Liver (tissue), 9 donors: ENCODE data around the gene ABCA13. TPM values are rescaled to one million over a fixed set of nuclear protein-coding genes. Genes with fewer than 3 reads are reported as not detected.

ENCODE experiments used
- DNase-seq: peaks from one replicate; pipeline ENCODE4 v3.0.0-alpha.2; 2017; ENCODE audit warnings: low spot score
- H3K27ac ChIP-seq, 2 donors: one replicate each; pipeline ENCODE4 v1.7.0; 2013; ENCODE audit warnings: inconsistent platforms in 2 of 2, low read length in 2 of 2, control low read depth in 1 of 2, low read depth in 1 of 2, mild to moderate bottlenecking in 1 of 2
- H3K27me3 ChIP-seq, 4 donors: one replicate each; pipeline versions ENCODE4 v1.6.1 to v1.7.0; 2013; ENCODE audit warnings: low read length in 3 of 4, inconsistent platforms in 1 of 4, mild to moderate bottlenecking in 1 of 4, moderate library complexity in 1 of 4; ENCODE audit not compliant: control insufficient read depth in 4 of 4, insufficient read depth in 4 of 4
- H3K36me3 ChIP-seq, 4 donors: one replicate each; pipeline versions ENCODE4 v1.6.1 to v1.7.0; 2013; ENCODE audit warnings: low read length in 3 of 4, mild to moderate bottlenecking in 3 of 4, low read depth in 1 of 4, moderate library complexity in 1 of 4; ENCODE audit not compliant: control insufficient read depth in 4 of 4, insufficient read depth in 3 of 4
- H3K4me1 ChIP-seq, 4 donors: one replicate each; pipeline versions ENCODE4 v1.6.1 to v1.7.0; 2013; ENCODE audit warnings: low read length in 3 of 4, mild to moderate bottlenecking in 3 of 4, moderate library complexity in 1 of 4; ENCODE audit not compliant: control insufficient read depth in 4 of 4, insufficient read depth in 4 of 4
- H3K4me3 ChIP-seq, 3 donors: one replicate each; pipeline versions ENCODE4 v1.6.1 to v1.7.0; 2013; ENCODE audit warnings: low read length in 3 of 3, control low read depth in 1 of 3, low read depth in 1 of 3, mild to moderate bottlenecking in 1 of 3
- H3K9ac ChIP-seq, 2 donors: one replicate each; pipeline ENCODE4 v1.7.0; 2013; ENCODE audit warnings: low read length in 2 of 2, mild to moderate bottlenecking in 2 of 2, moderate library complexity in 2 of 2, control low read depth in 1 of 2, low read depth in 1 of 2
- H3K9me3 ChIP-seq, 4 donors: one replicate each; pipeline versions ENCODE4 v1.6.1 to v1.7.0; 2013; ENCODE audit warnings: low read length in 3 of 4; ENCODE audit not compliant: control insufficient read depth in 4 of 4
- ATF3 ChIP-seq: IDR thresholded peaks from 2 replicates; pipeline ENCODE4 v1.6.1; 2016; ENCODE audit warnings: antibody characterized with exemption
- CTCF ChIP-seq: fragments of 150-350 bp; IDR thresholded peaks from 2 replicates; pipeline ENCODE4 v1.5.1; 2017; ENCODE audit warnings: improper control_type of control experiment, low read depth, low read length; ENCODE audit not compliant: missing input control
- EGR1 ChIP-seq, 2 donors: IDR thresholded peaks; 2 replicates each; pipeline ENCODE4 v1.6.1; 2016 to 2018; ENCODE audit warnings: antibody characterized with exemption in 2 of 2, low read depth in 2 of 2
- FOXA1 ChIP-seq: IDR thresholded peaks from 2 replicates; pipeline ENCODE4 v1.6.1; 2016; ENCODE audit warnings: antibody characterized with exemption
- FOXA2 ChIP-seq: IDR thresholded peaks from 2 replicates; pipeline ENCODE4 v1.6.1; 2016; ENCODE audit warnings: antibody characterized with exemption
- GABPA ChIP-seq, 2 donors: IDR thresholded peaks in 1 of 2; conservative IDR thresholded peaks in 1 of 2; 2 replicates each; pipeline ENCODE4 v1.6.1; 2016; ENCODE audit warnings: antibody characterized with exemption in 2 of 2, mild to moderate bottlenecking in 1 of 2, moderate library complexity in 1 of 2
- HNF4A ChIP-seq, 2 donors: conservative IDR thresholded peaks; 2 replicates each; pipeline ENCODE4 v1.6.1; 2016; ENCODE audit warnings: antibody characterized with exemption in 2 of 2, mild to moderate bottlenecking in 2 of 2
- HNF4G ChIP-seq: IDR thresholded peaks from 2 replicates; pipeline ENCODE4 v1.6.1; 2016; ENCODE audit warnings: antibody characterized with exemption
- JUND ChIP-seq, 2 donors: IDR thresholded peaks; 2 replicates each; pipeline ENCODE4 v1.6.1; 2016; ENCODE audit warnings: antibody characterized with exemption in 2 of 2
- NR2F2 ChIP-seq: IDR thresholded peaks from 2 replicates; pipeline ENCODE4 v1.6.1; 2016; ENCODE audit warnings: antibody characterized with exemption
- RAD21 ChIP-seq, 2 donors: IDR thresholded peaks; 2 replicates each; pipeline ENCODE4 v1.6.1; 2016; ENCODE audit warnings: antibody characterized with exemption in 2 of 2, mild to moderate bottlenecking in 2 of 2
- REST ChIP-seq: IDR thresholded peaks from 2 replicates; pipeline ENCODE4 v1.6.1; 2016; ENCODE audit warnings: antibody characterized with exemption, mild to moderate bottlenecking
- RXRA ChIP-seq, 2 donors: IDR thresholded peaks; 2 replicates each; pipeline ENCODE4 v1.6.1; 2017 to 2018; ENCODE audit warnings: antibody characterized with exemption in 2 of 2, mild to moderate bottlenecking in 1 of 2
- TAF1 ChIP-seq: conservative IDR thresholded peaks from 2 replicates; pipeline ENCODE4 v1.6.1; 2016; ENCODE audit warnings: antibody characterized with exemption, mild to moderate bottlenecking
- YY1 ChIP-seq: IDR thresholded peaks from 2 replicates; pipeline ENCODE4 v1.6.1; 2016; ENCODE audit warnings: antibody characterized with exemption, mild to moderate bottlenecking
- WGBS: extraction: QIAGEN DNeasy Blood & Tissue Kit; methylation state at CpG from one replicate; pipeline ENCODE4 v1.1.7; 2013; 5-methylcytosine and 5-hydroxymethylcytosine counted together
- polyA plus RNA-seq, 2 donors: library from polyadenylated mRNA; stranded (reverse) in 1 of 2; unstranded in 1 of 2; fragments of 200-250 nt in 1 of 2; fragments of >200 nt in 1 of 2; fragmentation: Nextera tagmentation in 1 of 2; extraction: Ambion mirVana in 1 of 2; gene quantifications; one replicate each; pipeline versions ENCODE4 v1.2.1 to v1.2.3, GENCODE V29; 2013 to 2015
- total RNA-seq, 2 donors: library from RNA; depleted of rRNA; stranded (reverse); fragments of >200 nt; gene quantifications; one replicate each; pipeline ENCODE4 v1.2.3, GENCODE V29; 2014
- donor health status: healthy.
- donor health status: healthy.
- donor health status: healthy.
- donor health status: healthy.
- donor health status: healthy.

The ABCA13 gene
- total and polyA plus RNA-seq, 4 donors: 0.22 to 1.0 (median 0.66) TPM

- WGBS: 85% methylated on average over 4 of the region's 4 CpGs
- Histone ChIP-seq H3K4me1 (no peaks in the 10 kb centered on the region), H3K27me3 (no peaks in the 10 kb centered on the region), H3K9me3 (no peaks in the 10 kb centered on the region), H3K4me3 (no peak overlapping the region), H3K36me3 (no peaks in the 10 kb centered on the region), H3K9ac (no peak overlapping the region), H3K27ac (no peak overlapping the region)
- TF ChIP-seq HNF4A (conservative IDR thresholded peaks at IDR 0.05): no peak
- no peak for TF ChIP-seq TAF1
- no peak for TF ChIP-seq CTCF
- no peak for TF ChIP-seq YY1
- TF ChIP-seq GABPA (IDR thresholded peaks at IDR 0.05 in 1 of 2, conservative IDR thresholded peaks at IDR 0.05 in 1 of 2): no peak
- DNase-seq: no peak
Measured at GRCh38 chr7:48307041-48307714, 135.9 kb downstream of the ABCA13 start.

- no peak for TF ChIP-seq GABPA (IDR thresholded peaks at IDR 0.05 in 1 of 2, conservative IDR thresholded peaks at IDR 0.05 in 1 of 2)
- no peak for TF ChIP-seq YY1
- H3K4me1 ChIP-seq: no peaks in the 10 kb centered on the region
- H3K36me3 ChIP-seq: no peaks in the 10 kb centered on the region
- WGBS: 75% methylated on average over 12 of the region's 12 CpGs
- no peaks in the 10 kb centered on the region for H3K9me3 ChIP-seq
- no peak overlapping the region for H3K4me3 ChIP-seq
- H3K27ac ChIP-seq: no peak overlapping the region
- no peak for DNase-seq
- H3K27me3 ChIP-seq: no peaks in the 10 kb centered on the region
- H3K9ac ChIP-seq: no peak overlapping the region
Measured at GRCh38 chr7:48309720-48310119, 138.5 kb downstream of the ABCA13 start.

- TF ChIP-seq HNF4A (conservative IDR thresholded peaks at IDR 0.05) (no peak), FOXA1 (no peak), HNF4G (no peak), TAF1 (no peak), FOXA2 (no peak), JUND (IDR thresholded peaks at IDR 0.05) (no peak), REST (no peak), EGR1 (IDR thresholded peaks at IDR 0.05; ENCODE audit: low read depth in 2 of 2) (no peak), NR2F2 (no peak), RAD21 (IDR thresholded peaks at IDR 0.05) (no peak), RXRA (IDR thresholded peaks at IDR 0.05) (no peak), GABPA (IDR thresholded peaks at IDR 0.05 in 1 of 2, conservative IDR thresholded peaks at IDR 0.05 in 1 of 2) (no peak), ATF3 (no peak)
- DNase-seq: no peak
- H3K36me3 ChIP-seq: no peaks in the 10 kb centered on the region
- H3K27ac ChIP-seq: no peak overlapping the region
- no peaks in the 10 kb centered on the region for H3K9me3 ChIP-seq
- 83% methylated on average over 6 of the region's 6 CpGs for WGBS
- no peaks in the 10 kb centered on the region for H3K4me1 ChIP-seq
- H3K9ac ChIP-seq: no peak overlapping the region
- no peak overlapping the region for H3K4me3 ChIP-seq
- no peaks in the 10 kb centered on the region for H3K27me3 ChIP-seq
Measured at GRCh38 chr7:48311464-48312100, 140.3 kb downstream of the ABCA13 start.
